Effector memory CD4-positive, alpha-beta T cell (primary cell): Measurements from ENCODE around the gene CALM1.

Experiments used
- DNase-seq, 3 donors: peaks; one replicate each; pipeline ENCODE4 v3.0.0-alpha.2; 2020
- H3K27ac ChIP-seq: 2 replicates; pipeline ENCODE4 v1.7.0; 2013; ENCODE audit warnings: mild to moderate bottlenecking, low read length, moderate library complexity; ENCODE audit not compliant: insufficient read depth, poor library complexity, severe bottlenecking
- H3K27me3 ChIP-seq: replicated peaks from 2 replicates; pipeline ENCODE4 v1.7.0; 2013; ENCODE audit warnings: mild to moderate bottlenecking, low read length; ENCODE audit not compliant: insufficient read depth, control insufficient read depth, poor library complexity, severe bottlenecking
- H3K36me3 ChIP-seq: 2 replicates; pipeline ENCODE4 v1.7.0; 2013; ENCODE audit warnings: mild to moderate bottlenecking, low read length, moderate library complexity; ENCODE audit not compliant: control insufficient read depth, insufficient read depth
- H3K4me1 ChIP-seq: 2 replicates; pipeline ENCODE4 v1.7.0; 2013; ENCODE audit warnings: low read length, mild to moderate bottlenecking; ENCODE audit not compliant: control insufficient read depth, insufficient read depth, poor library complexity, severe bottlenecking
- H3K4me3 ChIP-seq: 2 replicates; pipeline ENCODE4 v1.7.0; 2013; ENCODE audit warnings: low read length, low read depth, mild to moderate bottlenecking; ENCODE audit not compliant: insufficient read depth, poor library complexity, severe bottlenecking
- H3K9me3 ChIP-seq: 2 replicates; pipeline ENCODE4 v1.7.0; 2013; ENCODE audit warnings: mild to moderate bottlenecking, low read length, moderate library complexity; ENCODE audit not compliant: control insufficient read depth

CALM1 gene

DNA sequence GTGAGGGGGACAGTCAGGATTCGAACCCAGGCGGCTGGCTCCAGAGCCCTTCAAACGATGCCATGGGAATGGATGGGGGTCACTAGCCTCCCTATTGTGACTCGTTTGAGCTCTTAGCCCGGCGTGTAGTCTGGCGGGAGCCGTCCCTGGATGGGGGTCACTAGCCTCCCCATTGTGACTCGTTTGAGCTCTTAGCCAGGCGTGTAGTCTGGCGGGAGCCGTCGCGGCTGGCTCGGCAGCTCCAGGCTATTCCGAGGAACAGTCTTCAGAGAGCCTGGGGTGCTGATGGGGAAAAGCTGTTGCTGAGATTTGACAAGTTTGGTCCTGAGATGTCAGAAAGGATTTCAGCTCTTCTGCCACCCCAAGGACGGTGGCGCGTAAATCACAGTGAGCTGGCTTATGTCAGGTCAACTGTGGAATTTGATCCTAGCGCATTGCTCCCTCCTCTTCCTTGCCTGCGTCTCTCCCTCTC is 58.3 kb downstream of the CALM1 start:
- no peaks in the 10 kb centered on the region for H3K27me3 ChIP-seq
- H3K27ac ChIP-seq, result no peak overlapping the region
- no peaks in the 10 kb centered on the region for H3K36me3 ChIP-seq
- no peak overlapping the region for H3K4me3 ChIP-seq
- no peaks in the 10 kb centered on the region for H3K4me1 ChIP-seq
- DNase-seq, result no peak
- H3K9me3 ChIP-seq, result no peaks in the 10 kb centered on the region

DNA sequence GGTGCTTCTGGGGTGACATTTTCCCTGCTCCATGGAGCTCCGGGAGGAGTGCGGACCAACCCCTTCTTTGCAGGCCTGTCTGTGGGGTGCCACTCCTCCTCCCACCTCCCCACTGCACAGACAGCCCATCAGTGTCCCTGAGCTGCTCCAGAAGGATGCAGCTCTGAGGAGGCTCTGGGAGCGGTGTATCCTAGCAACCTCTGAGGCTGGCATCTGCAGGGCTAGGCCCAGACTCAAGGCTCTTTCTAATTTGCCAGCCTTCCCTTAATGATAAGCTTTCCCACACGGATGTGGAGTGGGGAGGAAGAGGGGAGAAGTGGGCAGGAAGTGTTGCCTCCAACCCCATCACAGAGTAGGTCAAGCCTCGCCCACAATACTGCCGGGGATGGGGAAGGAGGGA is 59.7 kb downstream of the CALM1 start:
- Histone ChIP-seq H3K36me3 (no peaks in the 10 kb centered on the region), H3K27ac (no peak overlapping the region), H3K27me3 (no peaks in the 10 kb centered on the region), H3K9me3 (no peaks in the 10 kb centered on the region), H3K4me1 (no peaks in the 10 kb centered on the region), H3K4me3 (no peak overlapping the region)
- no peak for DNase-seq

DNA sequence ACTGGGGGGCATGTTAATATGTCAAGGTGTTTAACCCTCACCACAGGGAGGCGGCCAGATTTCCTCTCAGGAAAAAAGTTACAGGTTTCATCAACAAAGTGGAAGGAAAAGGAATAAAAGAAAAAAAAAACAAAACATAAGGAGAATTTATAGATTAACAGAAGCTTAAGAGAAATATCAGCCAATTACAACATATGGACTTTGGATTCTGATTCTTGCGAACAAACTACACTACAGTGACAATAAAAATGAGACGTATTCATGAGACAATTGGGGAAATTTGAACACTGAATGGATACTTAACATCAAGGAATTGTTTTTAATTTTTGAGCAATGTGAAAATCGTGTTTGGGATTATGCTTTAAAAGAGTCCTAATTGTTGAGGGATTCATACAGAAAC is 60.4 kb downstream of the CALM1 start:
- no peaks in the 10 kb centered on the region for H3K27me3 ChIP-seq
- H3K9me3 ChIP-seq, result no peaks in the 10 kb centered on the region
- no peak overlapping the region for H3K4me3 ChIP-seq
- H3K27ac ChIP-seq, result no peak overlapping the region
- no peaks in the 10 kb centered on the region for H3K36me3 ChIP-seq
- DNase-seq, result no peak
- no peaks in the 10 kb centered on the region for H3K4me1 ChIP-seq
